ES-I3 (cell line): ENCODE results near the gene GFOD1.
"Not testable (repeated sequence)": the region's sequence is repeated elsewhere in the genome, so short reads cannot be mapped to it uniquely, and the experiment has no call there.

Experiments used
- H3K36me3 ChIP-seq: 2 replicates; pipeline ENCODE4 v1.6.1; 2013; ENCODE audit warnings: mild to moderate bottlenecking, low read length, control low read depth, moderate library complexity; ENCODE audit not compliant: insufficient read depth
- H3K4me1 ChIP-seq: 2 replicates; pipeline ENCODE4 v1.6.1; 2013; ENCODE audit warnings: mild to moderate bottlenecking, control low read depth, low read length; ENCODE audit not compliant: insufficient read depth
- H3K9ac ChIP-seq: 2 replicates; pipeline ENCODE4 v1.6.1; 2013; ENCODE audit warnings: low read depth, mild to moderate bottlenecking, low read length, moderate library complexity
- H3K9me3 ChIP-seq: 2 replicates; pipeline ENCODE4 v1.6.1; 2013; ENCODE audit warnings: mild to moderate bottlenecking, low read length, moderate library complexity; ENCODE audit not compliant: control insufficient read depth, insufficient read depth

GFOD1 gene

DNA sequence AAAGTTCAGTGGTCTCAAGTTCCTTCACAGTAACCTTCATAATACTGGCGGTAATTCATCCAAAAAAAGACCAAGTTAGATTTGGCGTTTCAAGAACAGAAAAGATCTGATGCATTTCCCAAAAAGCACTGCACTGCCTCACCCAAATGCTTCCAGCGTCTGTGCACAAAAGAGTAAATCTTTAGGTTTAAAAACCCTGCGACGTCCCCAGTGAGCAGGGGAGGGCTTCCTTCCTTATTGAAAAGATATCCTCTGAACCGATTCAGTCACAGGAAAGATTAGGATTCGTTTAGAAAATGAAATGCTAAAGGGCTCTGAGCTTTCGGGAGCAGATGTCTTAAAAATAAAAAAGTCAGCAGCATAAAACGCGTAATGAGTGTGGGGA, 159.7 kb downstream of the GFOD1 start:
- Histone ChIP-seq H3K36me3 (0 out of 2 replicates have a peak, but pooled peaks cover 5% of the 10 kb centered on the region), H3K9me3 (no peaks in the 10 kb centered on the region), H3K4me1 (no peaks in the 10 kb centered on the region), H3K9ac (peak overlapping the region; percentile 96)

DNA sequence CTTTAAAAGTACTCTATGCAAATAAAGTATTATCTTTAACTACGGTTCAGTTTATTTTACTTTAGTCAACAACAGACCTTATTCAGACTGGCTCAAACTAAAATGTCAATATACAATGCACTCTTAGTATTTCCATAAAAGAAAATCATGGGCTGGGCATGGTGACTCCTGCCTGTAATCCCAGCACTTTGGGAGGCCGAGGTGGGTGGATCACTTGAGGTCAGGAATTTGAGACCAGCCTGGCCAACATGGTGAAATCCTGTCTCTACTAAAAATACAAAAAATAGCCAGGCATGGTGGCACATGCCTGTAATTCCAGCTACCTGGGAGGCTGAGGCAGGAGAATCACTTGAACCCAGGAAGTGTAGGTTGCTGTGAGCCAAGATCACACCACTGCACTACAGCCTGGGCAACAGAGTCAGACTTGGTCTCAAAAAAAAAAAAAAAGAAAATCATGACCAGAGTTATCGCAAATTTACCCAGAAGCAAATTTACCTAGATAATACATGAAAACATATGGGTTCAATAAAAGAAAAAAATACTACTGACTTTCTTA, 161.3 kb downstream of the GFOD1 start:
- H3K4me1 ChIP-seq, H3K9ac ChIP-seq: not testable (repeated sequence)

DNA sequence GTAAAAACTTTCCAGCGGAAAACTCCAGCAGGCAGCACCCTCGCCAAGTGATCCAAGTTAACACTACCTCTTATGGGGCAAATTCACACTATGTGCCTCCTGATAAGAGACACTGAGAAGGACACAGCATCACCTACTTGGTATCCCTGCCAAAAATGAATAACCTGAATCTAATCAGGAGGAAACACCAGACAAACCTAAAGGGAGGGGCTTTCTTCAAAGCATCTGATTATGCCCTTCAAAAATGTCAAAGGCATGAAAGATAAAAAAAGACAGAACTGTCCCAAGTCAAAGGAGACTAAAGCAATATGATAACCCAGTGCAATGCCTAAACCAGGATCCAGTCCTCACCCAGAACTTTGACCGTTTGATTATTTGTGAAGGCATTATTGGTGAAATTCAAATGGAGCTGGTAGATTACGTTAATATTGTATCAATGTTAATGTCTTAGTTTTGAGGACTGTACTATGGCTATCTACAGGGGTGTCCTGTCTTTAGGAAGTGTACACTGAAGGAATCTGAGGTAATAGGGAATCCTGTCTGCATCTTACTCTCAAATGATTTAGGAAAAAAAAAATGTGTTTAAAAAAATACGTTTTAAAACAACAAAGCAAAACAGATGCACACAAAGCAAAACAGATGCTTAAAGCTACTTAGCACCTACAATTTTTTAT, 167.4 kb downstream of the GFOD1 start:
- H3K9me3 ChIP-seq = no peaks in the 10 kb centered on the region
- H3K4me1 ChIP-seq = no peaks in the 10 kb centered on the region
- H3K9ac ChIP-seq = no peak overlapping the region
- peaks cover 28% of the 10 kb centered on the region for H3K36me3 ChIP-seq

More for the DNA sequence above, 161.3 kb downstream of the GFOD1 start:
- H3K9me3 ChIP-seq = not testable (repeated sequence)
- H3K36me3 ChIP-seq = 0 out of 2 replicates have a peak, but pooled peaks cover 11% of the 10 kb centered on the region

DNA sequence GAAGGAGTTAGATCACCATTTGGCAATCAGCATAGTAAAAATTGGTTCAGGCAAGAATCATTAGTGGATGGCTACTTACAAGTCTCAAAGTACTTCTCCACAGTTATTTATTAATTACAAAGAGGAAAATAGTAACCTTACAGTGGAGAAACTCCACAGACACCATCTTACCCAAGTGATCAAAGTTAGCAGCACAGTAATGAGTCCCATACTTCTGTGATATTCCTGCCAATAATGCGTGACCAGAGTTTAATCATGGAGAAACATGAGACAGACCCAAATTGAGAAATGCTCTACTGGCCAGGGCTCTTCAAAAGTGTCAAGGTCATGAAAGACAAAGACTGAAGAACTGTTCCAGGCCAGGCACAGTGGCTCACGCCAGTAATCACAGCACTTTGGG, 168.6 kb downstream of the GFOD1 start:
- Histone ChIP-seq H3K36me3 (peaks cover 27% of the 10 kb centered on the region), H3K4me1 (no peaks in the 10 kb centered on the region), H3K9ac (no peak overlapping the region), H3K9me3 (no peaks in the 10 kb centered on the region)

DNA sequence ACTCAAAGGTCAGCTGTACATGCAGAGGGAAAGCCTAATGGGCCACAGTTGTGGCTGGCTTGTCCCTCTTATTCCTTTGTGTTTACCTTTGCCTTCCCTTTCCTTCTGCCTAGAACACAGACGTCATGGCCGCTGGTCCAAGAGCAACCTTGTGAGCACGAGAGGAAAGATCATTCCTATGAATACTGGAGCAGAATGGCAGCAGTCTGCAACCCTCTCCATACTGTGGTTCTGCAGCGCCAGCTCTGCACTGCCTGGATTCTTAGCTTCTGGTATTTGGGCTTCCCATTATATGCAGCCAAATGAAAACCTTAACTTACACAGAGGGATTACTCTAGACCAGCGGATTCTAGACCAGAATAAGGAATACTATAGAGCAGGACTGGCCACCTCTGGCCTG, 171.5 kb downstream of the GFOD1 start:
- Histone ChIP-seq H3K4me1 (no peaks in the 10 kb centered on the region), H3K9ac (no peak overlapping the region), H3K9me3 (no peaks in the 10 kb centered on the region), H3K36me3 (peaks cover 19% of the 10 kb centered on the region)

DNA sequence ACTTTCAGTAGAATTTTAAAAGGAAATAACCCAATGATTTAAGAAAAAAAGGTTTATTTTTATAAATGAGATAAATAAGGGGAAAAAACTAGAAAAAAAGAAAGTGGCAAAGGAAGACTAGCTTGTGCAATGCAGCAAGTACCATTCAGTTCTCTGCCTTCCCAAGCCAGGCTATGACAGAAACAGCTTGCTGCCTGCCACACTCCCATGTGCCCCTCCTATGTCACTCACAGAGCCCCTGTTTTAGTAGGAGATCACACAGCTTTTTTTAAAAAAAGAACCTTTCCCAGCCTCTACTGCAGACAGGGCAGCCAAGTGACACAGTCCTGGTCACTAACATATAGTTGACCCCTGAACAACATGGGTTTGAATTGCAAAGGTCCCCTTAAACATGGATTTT, 172.6 kb downstream of the GFOD1 start:
- peaks cover 11% of the 10 kb centered on the region for H3K36me3 ChIP-seq
- no peaks in the 10 kb centered on the region for H3K4me1 ChIP-seq
- H3K9ac ChIP-seq = no peak overlapping the region
- no peaks in the 10 kb centered on the region for H3K9me3 ChIP-seq

DNA sequence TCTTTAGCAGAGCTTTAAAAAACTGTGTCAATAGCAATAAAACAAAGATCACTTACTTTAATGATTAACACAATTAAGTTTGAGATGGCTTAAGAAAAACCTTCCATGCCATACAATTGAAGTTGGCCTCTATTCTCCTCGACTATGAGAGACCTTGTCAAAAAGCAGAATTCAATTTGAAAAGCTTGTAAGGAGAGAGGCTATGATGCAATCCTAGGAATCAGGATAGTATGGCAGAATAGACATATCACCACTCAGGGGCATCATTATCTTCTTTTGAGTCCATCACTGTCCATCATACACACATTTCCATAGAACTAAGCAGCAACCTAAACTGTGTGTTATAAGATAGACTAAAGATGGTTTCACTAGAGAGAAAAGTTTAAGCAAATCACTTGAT, 176.2 kb downstream of the GFOD1 start:
- Histone ChIP-seq H3K36me3 (peaks cover 19% of the 10 kb centered on the region), H3K9me3 (no peaks in the 10 kb centered on the region), H3K4me1 (no peaks in the 10 kb centered on the region), H3K9ac (no peak overlapping the region)

DNA sequence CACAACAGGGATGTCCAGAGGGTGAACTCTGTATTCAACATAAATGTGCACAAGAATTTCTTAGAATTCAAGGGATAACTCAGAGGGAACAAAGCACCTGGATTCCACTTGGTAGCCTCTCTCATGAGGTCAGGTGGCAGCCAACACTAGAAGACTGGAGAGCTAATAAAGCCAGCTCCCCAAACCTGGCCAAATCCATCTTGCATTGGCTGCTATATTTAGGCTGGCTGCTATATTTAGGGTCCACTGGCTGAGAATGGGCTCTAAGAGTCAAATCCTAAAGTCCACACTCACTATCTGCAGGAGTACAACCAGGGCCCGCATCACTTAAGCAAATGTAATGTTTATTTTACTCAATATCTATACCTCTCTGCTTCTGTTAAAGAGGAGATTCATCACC, 179.1 kb downstream of the GFOD1 start:
- Histone ChIP-seq H3K9ac (no peak overlapping the region), H3K36me3 (peaks cover 16% of the 10 kb centered on the region), H3K9me3 (no peaks in the 10 kb centered on the region), H3K4me1 (no peaks in the 10 kb centered on the region)
